Transverse colon (tissue), 3 donors: ENCODE results near the gene MOB3C.

Experiments
- EP300 ChIP-seq: sonication (generic); formaldehyde crosslinking; IDR thresholded peaks from one replicate; pipeline ENCODE4 v1.6.1; 2017; ENCODE audit warnings: antibody characterized with exemption, low read depth
- POLR2A ChIP-seq: fragments of 450-650 bp; IDR thresholded peaks from one replicate; pipeline ENCODE4 v1.6.1; 2016; ENCODE audit warnings: antibody characterized with exemption, mild to moderate bottlenecking, moderate library complexity
- TF ChIP-seq, protein P1 (sequence below), 5 experiments: fragments of 200-600 bp in 3 of 5; fragments of 450-650 bp in 2 of 5; sonication (generic) in 3 of 5; IDR thresholded peaks; 1 replicate in 2 of 5; 2 replicates in 3 of 5; pipeline ENCODE4 v1.5.1; 2016 to 2017; ENCODE audit warnings: antibody characterized with exemption in 5 of 5, inconsistent platforms in 3 of 5, mild to moderate bottlenecking in 2 of 5, moderate library complexity in 1 of 5

DNA sequence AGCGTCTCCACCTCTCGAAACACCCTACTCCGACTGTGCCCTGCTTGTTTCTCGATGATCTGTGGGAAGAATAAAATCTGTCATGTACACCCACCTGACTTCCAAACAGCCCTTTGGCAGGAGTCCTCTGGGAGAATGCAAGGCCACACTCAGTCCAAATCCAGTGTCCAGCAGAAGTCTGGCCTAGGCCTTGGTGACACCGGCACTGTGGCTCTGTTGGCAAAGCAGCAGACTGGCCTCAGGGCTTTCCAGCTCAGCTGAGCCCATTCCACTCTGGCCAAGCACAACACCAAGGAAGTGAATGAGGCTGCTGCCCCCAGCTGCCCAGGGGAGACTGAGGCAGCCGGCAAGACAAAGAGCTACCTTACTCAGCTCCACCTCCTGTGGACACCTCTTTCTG is 40.0 kb downstream of the MOB3C start:
- TF ChIP-seq, protein P1, sequence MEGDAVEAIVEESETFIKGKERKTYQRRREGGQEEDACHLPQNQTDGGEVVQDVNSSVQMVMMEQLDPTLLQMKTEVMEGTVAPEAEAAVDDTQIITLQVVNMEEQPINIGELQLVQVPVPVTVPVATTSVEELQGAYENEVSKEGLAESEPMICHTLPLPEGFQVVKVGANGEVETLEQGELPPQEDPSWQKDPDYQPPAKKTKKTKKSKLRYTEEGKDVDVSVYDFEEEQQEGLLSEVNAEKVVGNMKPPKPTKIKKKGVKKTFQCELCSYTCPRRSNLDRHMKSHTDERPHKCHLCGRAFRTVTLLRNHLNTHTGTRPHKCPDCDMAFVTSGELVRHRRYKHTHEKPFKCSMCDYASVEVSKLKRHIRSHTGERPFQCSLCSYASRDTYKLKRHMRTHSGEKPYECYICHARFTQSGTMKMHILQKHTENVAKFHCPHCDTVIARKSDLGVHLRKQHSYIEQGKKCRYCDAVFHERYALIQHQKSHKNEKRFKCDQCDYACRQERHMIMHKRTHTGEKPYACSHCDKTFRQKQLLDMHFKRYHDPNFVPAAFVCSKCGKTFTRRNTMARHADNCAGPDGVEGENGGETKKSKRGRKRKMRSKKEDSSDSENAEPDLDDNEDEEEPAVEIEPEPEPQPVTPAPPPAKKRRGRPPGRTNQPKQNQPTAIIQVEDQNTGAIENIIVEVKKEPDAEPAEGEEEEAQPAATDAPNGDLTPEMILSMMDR (IDR thresholded peaks at IDR 0.05) = no peak
- no peak for TF ChIP-seq POLR2A
- no peak for TF ChIP-seq EP300
